ENCODE data around the gene WDR81.

DNA sequence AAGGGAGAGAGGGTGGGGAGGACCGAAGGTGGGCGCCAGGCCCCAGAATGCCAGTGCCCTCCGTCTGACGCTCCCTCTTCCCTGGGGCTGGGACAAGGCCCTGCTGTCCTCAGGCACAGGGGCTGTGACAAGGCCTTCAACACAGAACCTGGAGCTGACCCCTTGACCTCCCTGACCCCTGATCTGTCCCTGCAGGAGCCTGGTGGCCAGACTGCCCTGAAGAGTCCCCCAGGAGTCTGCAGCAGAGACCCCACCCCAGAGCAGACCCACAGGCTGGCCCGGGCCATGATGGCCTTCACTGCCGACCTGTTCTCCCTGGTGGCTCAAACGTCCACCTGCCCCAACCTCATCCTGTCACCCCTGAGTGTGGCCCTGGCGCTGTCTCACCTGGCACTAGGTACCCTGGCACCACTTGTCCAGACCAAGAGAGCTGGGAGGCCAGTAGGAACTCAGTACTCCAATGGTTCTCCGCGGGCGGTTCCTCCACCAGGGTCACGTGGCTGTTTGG, 21.1 kb downstream of the WDR81 start:
- TF ChIP-seq, protein P1, sequence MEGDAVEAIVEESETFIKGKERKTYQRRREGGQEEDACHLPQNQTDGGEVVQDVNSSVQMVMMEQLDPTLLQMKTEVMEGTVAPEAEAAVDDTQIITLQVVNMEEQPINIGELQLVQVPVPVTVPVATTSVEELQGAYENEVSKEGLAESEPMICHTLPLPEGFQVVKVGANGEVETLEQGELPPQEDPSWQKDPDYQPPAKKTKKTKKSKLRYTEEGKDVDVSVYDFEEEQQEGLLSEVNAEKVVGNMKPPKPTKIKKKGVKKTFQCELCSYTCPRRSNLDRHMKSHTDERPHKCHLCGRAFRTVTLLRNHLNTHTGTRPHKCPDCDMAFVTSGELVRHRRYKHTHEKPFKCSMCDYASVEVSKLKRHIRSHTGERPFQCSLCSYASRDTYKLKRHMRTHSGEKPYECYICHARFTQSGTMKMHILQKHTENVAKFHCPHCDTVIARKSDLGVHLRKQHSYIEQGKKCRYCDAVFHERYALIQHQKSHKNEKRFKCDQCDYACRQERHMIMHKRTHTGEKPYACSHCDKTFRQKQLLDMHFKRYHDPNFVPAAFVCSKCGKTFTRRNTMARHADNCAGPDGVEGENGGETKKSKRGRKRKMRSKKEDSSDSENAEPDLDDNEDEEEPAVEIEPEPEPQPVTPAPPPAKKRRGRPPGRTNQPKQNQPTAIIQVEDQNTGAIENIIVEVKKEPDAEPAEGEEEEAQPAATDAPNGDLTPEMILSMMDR (IDR thresholded peaks at IDR 0.05; ENCODE audit: extremely low read depth in 1 of 2, insufficient read depth in 1 of 2, low read depth in 1 of 2, low read length in 2 of 2): no peak
- TF ChIP-seq EZH2 (IDR thresholded peaks at IDR 0.05; ENCODE audit: borderline replicate concordance, low read depth, low read length, severe bottlenecking) (no peak), POLR2A (IDR thresholded peaks at IDR 0.05; ENCODE audit: low read depth, low read length) (no peak), POLR2AphosphoS5 (IDR thresholded peaks at IDR 0.05; ENCODE audit: insufficient read depth, low read depth, low read length) (no peak), GATA2 (IDR thresholded peaks at IDR 0.05; ENCODE audit: insufficient read depth, insufficient read length, low read depth, low read length) (no peak), MYC (IDR thresholded peaks at IDR 0.05; ENCODE audit: low read depth, low read length) (no peak)
- TF ChIP-seq, protein P2, sequence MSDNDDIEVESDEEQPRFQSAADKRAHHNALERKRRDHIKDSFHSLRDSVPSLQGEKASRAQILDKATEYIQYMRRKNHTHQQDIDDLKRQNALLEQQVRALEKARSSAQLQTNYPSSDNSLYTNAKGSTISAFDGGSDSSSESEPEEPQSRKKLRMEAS (IDR thresholded peaks at IDR 0.05; ENCODE audit: insufficient read depth, insufficient read length): no peak

Measured in endothelial cell of umbilical vein (primary cell).